BLaER1 (cell line): Measurements from ENCODE around the gene CEP85L.

Source experiments
- H3K27ac ChIP-seq: shearing (Covaris generic); formaldehyde crosslinking; 2 replicates; pipeline ENCODE4 v1.8.1; 2022
- H3K27me3 ChIP-seq: shearing (Covaris generic); formaldehyde crosslinking; 2 replicates; pipeline ENCODE4 v1.8.1; 2022
- H3K36me3 ChIP-seq: shearing (Covaris generic); formaldehyde crosslinking; 2 replicates; pipeline ENCODE4 v1.8.1; 2022
- H3K4me1 ChIP-seq: shearing (Covaris generic); formaldehyde crosslinking; 2 replicates; pipeline ENCODE4 v1.8.1; 2022
- H3K4me2 ChIP-seq: shearing (Covaris generic); formaldehyde crosslinking; 2 replicates; pipeline ENCODE4 v1.8.1; 2022
- H3K4me3 ChIP-seq: shearing (Covaris generic); formaldehyde crosslinking; 2 replicates; pipeline ENCODE4 v1.8.1; 2022
- H3K9ac ChIP-seq: shearing (Covaris generic); formaldehyde crosslinking; 2 replicates; pipeline ENCODE4 v1.8.1; 2022
- H3K9me3 ChIP-seq: shearing (Covaris generic); formaldehyde crosslinking; 2 replicates; pipeline ENCODE4 v1.8.1; 2022
- H4K20me1 ChIP-seq: shearing (Covaris generic); formaldehyde crosslinking; 2 replicates; pipeline ENCODE4 v1.8.1; 2022
- Cebpa-rat ChIP-seq: shearing (Covaris generic); IDR thresholded peaks from 2 replicates; pipeline ENCODE4 v1.8.1; 2022

The CEP85L gene

GRCh38 chr6:118625833-118626232 is 25.6 kb downstream of the CEP85L start:
- no peaks in the 10 kb centered on the region for H3K4me1 ChIP-seq
- no peaks in the 10 kb centered on the region for H4K20me1 ChIP-seq
- no peak overlapping the region for H3K4me2 ChIP-seq
- peaks cover 19% of the 10 kb centered on the region for H3K36me3 ChIP-seq
- H3K9me3 ChIP-seq: peaks cover 32% of the 10 kb centered on the region
- no peak overlapping the region for H3K27ac ChIP-seq
- H3K27me3 ChIP-seq: no peaks in the 10 kb centered on the region
- no peak for TF ChIP-seq Cebpa-rat
- no peak overlapping the region for H3K9ac ChIP-seq
- no peak overlapping the region for H3K4me3 ChIP-seq

GRCh38 chr6:118621799-118622470 is 29.5 kb downstream of the CEP85L start:
- Histone ChIP-seq H3K9ac (no peak overlapping the region), H4K20me1 (no peaks in the 10 kb centered on the region), H3K9me3 (peaks cover 35% of the 10 kb centered on the region), H3K27ac (no peak overlapping the region), H3K4me1 (0 out of 2 replicates have a peak, but pooled peaks cover 8% of the 10 kb centered on the region), H3K4me2 (no peak overlapping the region), H3K4me3 (no peak overlapping the region), H3K27me3 (no peaks in the 10 kb centered on the region), H3K36me3 (peaks cover 11% of the 10 kb centered on the region; the same call in 1 of the 2 replicates)
- TF ChIP-seq Cebpa-rat: no peak

- Histone ChIP-seq H3K4me1 (0 out of 2 replicates have a peak, but pooled peaks cover 8% of the 10 kb centered on the region), H3K27ac (no peak overlapping the region), H3K9me3 (peaks cover 18% of the 10 kb centered on the region), H3K9ac (no peak overlapping the region), H4K20me1 (no peaks in the 10 kb centered on the region), H3K27me3 (no peaks in the 10 kb centered on the region), H3K36me3 (0 out of 2 replicates have a peak, but pooled peaks cover 2% of the 10 kb centered on the region), H3K4me3 (no peak overlapping the region), H3K4me2 (no peak overlapping the region)
- TF ChIP-seq Cebpa-rat: no peak
Measured at GRCh38 chr6:118620202-118620601, 31.2 kb downstream of the CEP85L start.

- TF ChIP-seq Cebpa-rat: no peak
- H4K20me1 ChIP-seq: no peaks in the 10 kb centered on the region
Measured at GRCh38 chr6:118618676-118619377, 32.6 kb downstream of the CEP85L start.

GRCh38 chr6:118617417-118617816 is 34.0 kb downstream of the CEP85L start:
- Histone ChIP-seq H3K9me3 (peaks cover 21% of the 10 kb centered on the region), H3K4me2 (no peak overlapping the region), H3K4me3 (no peak overlapping the region), H3K9ac (no peak overlapping the region), H3K27me3 (no peaks in the 10 kb centered on the region), H3K4me1 (0 out of 2 replicates have a peak, but pooled peaks cover 8% of the 10 kb centered on the region), H3K36me3 (no peaks in the 10 kb centered on the region), H4K20me1 (no peaks in the 10 kb centered on the region), H3K27ac (no peak overlapping the region)
- TF ChIP-seq Cebpa-rat: no peak

More at GRCh38 chr6:118618676-118619377, 32.6 kb downstream of the CEP85L start:
- Histone ChIP-seq H3K4me2 (no peak overlapping the region), H3K4me3 (no peak overlapping the region), H3K27ac (no peak overlapping the region), H3K4me1 (0 out of 2 replicates have a peak, but pooled peaks cover 8% of the 10 kb centered on the region), H3K27me3 (no peaks in the 10 kb centered on the region), H3K36me3 (no peaks in the 10 kb centered on the region), H3K9ac (no peak overlapping the region), H3K9me3 (peaks cover 11% of the 10 kb centered on the region; the same call in 1 of the 2 replicates)

GRCh38 chr6:118611334-118611733 is 40.1 kb downstream of the CEP85L start:
- no peak overlapping the region for H3K4me3 ChIP-seq
- H3K36me3 ChIP-seq: no peaks in the 10 kb centered on the region
- H3K4me1 ChIP-seq: no peaks in the 10 kb centered on the region
- H3K9me3 ChIP-seq: peaks cover 29% of the 10 kb centered on the region
- no peak for TF ChIP-seq Cebpa-rat
- H3K27me3 ChIP-seq: no peaks in the 10 kb centered on the region
- no peak overlapping the region for H3K27ac ChIP-seq
- H3K9ac ChIP-seq: no peak overlapping the region
- no peak overlapping the region for H3K4me2 ChIP-seq
- no peaks in the 10 kb centered on the region for H4K20me1 ChIP-seq

- no peaks in the 10 kb centered on the region for H3K27me3 ChIP-seq
- no peaks in the 10 kb centered on the region for H4K20me1 ChIP-seq
Measured at GRCh38 chr6:118606858-118607257, 44.5 kb downstream of the CEP85L start.

GRCh38 chr6:118606268-118606667 is 45.1 kb downstream of the CEP85L start:
- Histone ChIP-seq H3K27me3 (no peaks in the 10 kb centered on the region), H4K20me1 (no peaks in the 10 kb centered on the region), H3K4me1 (no peaks in the 10 kb centered on the region), H3K4me2 (no peak overlapping the region), H3K4me3 (no peak overlapping the region), H3K9ac (no peak overlapping the region), H3K9me3 (peaks cover 21% of the 10 kb centered on the region), H3K27ac (no peak overlapping the region), H3K36me3 (no peaks in the 10 kb centered on the region)
- TF ChIP-seq Cebpa-rat: no peak

More at GRCh38 chr6:118606858-118607257, 44.5 kb downstream of the CEP85L start:
- Histone ChIP-seq H3K27ac (no peak overlapping the region), H3K4me3 (no peak overlapping the region), H3K9me3 (peaks cover 27% of the 10 kb centered on the region), H3K9ac (no peak overlapping the region), H3K4me1 (no peaks in the 10 kb centered on the region), H3K4me2 (no peak overlapping the region), H3K36me3 (no peaks in the 10 kb centered on the region)
- no peak for TF ChIP-seq Cebpa-rat

GRCh38 chr6:118603372-118603771 is 48.0 kb downstream of the CEP85L start:
- peaks cover 15% of the 10 kb centered on the region for H3K9me3 ChIP-seq
- no peaks in the 10 kb centered on the region for H4K20me1 ChIP-seq
- H3K27ac ChIP-seq: no peak overlapping the region
- H3K4me3 ChIP-seq: no peak overlapping the region
- H3K9ac ChIP-seq: no peak overlapping the region
- no peaks in the 10 kb centered on the region for H3K4me1 ChIP-seq
- no peak for TF ChIP-seq Cebpa-rat
- H3K27me3 ChIP-seq: no peaks in the 10 kb centered on the region
- no peaks in the 10 kb centered on the region for H3K36me3 ChIP-seq
- H3K4me2 ChIP-seq: no peak overlapping the region

- peaks cover 15% of the 10 kb centered on the region for H3K9me3 ChIP-seq
- H3K27ac ChIP-seq: no peak overlapping the region
- no peak overlapping the region for H3K4me2 ChIP-seq
- no peaks in the 10 kb centered on the region for H3K36me3 ChIP-seq
- no peaks in the 10 kb centered on the region for H3K4me1 ChIP-seq
- no peaks in the 10 kb centered on the region for H3K27me3 ChIP-seq
- H4K20me1 ChIP-seq: no peaks in the 10 kb centered on the region
- no peak overlapping the region for H3K4me3 ChIP-seq
- no peak for TF ChIP-seq Cebpa-rat
- no peak overlapping the region for H3K9ac ChIP-seq
Measured at GRCh38 chr6:118602300-118602699, 49.1 kb downstream of the CEP85L start.
